DND-41 (cell line): ENCODE measurements around the gene PDE4B.

Experiments
- ATAC-seq: fragments of 200-7000 bp; cut with Tn5 transposase; 3 replicates; pipeline ENCODE4 v1.9.1; 2021; ENCODE audit warnings: low read depth; ENCODE audit not compliant: insufficient read depth
- DNase-seq: peaks from one replicate; pipeline ENCODE4 v3.0.0-alpha.2; 2020
- H2AFZ ChIP-seq: 2 replicates; pipeline ENCODE4 v1.6.0; 2012; ENCODE audit warnings: low read depth, low read length
- H3K27ac ChIP-seq: 2 replicates; pipeline ENCODE4 v1.5.1; 2012; ENCODE audit warnings: low read length, inconsistent platforms
- H3K27me3 ChIP-seq: fragments of 200-600 bp; sonication (generic); 2 replicates; pipeline ENCODE4 v1.6.0; 2012; ENCODE audit warnings: low read length, mild to moderate bottlenecking, inconsistent platforms; ENCODE audit not compliant: insufficient read depth, poor library complexity
- H3K36me3 ChIP-seq: 2 replicates; pipeline ENCODE4 v1.5.1; 2012; ENCODE audit warnings: low read length, inconsistent platforms; ENCODE audit not compliant: insufficient read depth
- H3K4me1 ChIP-seq: 2 replicates; pipeline ENCODE4 v1.5.1; 2012; ENCODE audit warnings: mild to moderate bottlenecking, low read length; ENCODE audit not compliant: insufficient read depth
- H3K4me2 ChIP-seq: 2 replicates; pipeline ENCODE4 v1.6.0; 2012; ENCODE audit warnings: mild to moderate bottlenecking, moderate library complexity, low read length, inconsistent platforms; ENCODE audit not compliant: insufficient read depth
- H3K4me3 ChIP-seq, 2 experiments: fragments of 200-600 bp in 1 of 2; shearing (Covaris generic) in 1 of 2; 2 replicates each; pipeline ENCODE4 v1.5.1; 2012 to 2016; ENCODE audit warnings: inconsistent platforms in 2 of 2, low read length in 2 of 2, mild to moderate bottlenecking in 2 of 2, low read depth in 1 of 2, moderate library complexity in 1 of 2
- H3K79me2 ChIP-seq: 2 replicates; pipeline ENCODE4 v1.6.0; 2012; ENCODE audit warnings: low read length, inconsistent platforms; ENCODE audit not compliant: insufficient read depth
- H3K9ac ChIP-seq: 2 replicates; pipeline ENCODE4 v1.6.0; 2012; ENCODE audit warnings: low read depth, mild to moderate bottlenecking, inconsistent platforms, low read length, moderate library complexity
- H3K9me3 ChIP-seq: 2 replicates; pipeline ENCODE4 v1.5.1; 2012; ENCODE audit warnings: low read length, moderate library complexity, mild to moderate bottlenecking, inconsistent platforms; ENCODE audit not compliant: insufficient read depth, severe bottlenecking
- H4K20me1 ChIP-seq: 2 replicates; pipeline ENCODE4 v1.6.0; 2012; ENCODE audit warnings: low read length; ENCODE audit not compliant: insufficient read depth
- CTCF ChIP-seq: IDR thresholded peaks from 2 replicates; pipeline ENCODE4 v1.5.1; 2012; ENCODE audit warnings: borderline replicate concordance, low read length, moderate library complexity, mild to moderate bottlenecking; ENCODE audit not compliant: poor library complexity, severe bottlenecking; ENCODE audit errors: extremely low read depth
- EZH2 ChIP-seq: IDR thresholded peaks from 3 replicates; pipeline ENCODE4 v1.6.1; 2012; ENCODE audit warnings: borderline replicate concordance, low read depth, mild to moderate bottlenecking, moderate library complexity, low read length, inconsistent platforms; ENCODE audit not compliant: severe bottlenecking

The PDE4B gene

GRCh38 chr1:65991694-65992093 is 199.0 kb downstream of the PDE4B start:
- H4K20me1 ChIP-seq = no peaks in the 10 kb centered on the region
- H3K9me3 ChIP-seq = no peaks in the 10 kb centered on the region
- no peak overlapping the region for H3K9ac ChIP-seq
- H3K79me2 ChIP-seq = no peaks in the 10 kb centered on the region
- TF ChIP-seq EZH2 (no peak), CTCF (no peak)
- ATAC-seq = no peak
- DNase-seq = no peak
- H3K4me2 ChIP-seq = no peak overlapping the region
- no peaks in the 10 kb centered on the region for H3K27me3 ChIP-seq
- H3K36me3 ChIP-seq = no peaks in the 10 kb centered on the region
- no peaks in the 10 kb centered on the region for H3K4me1 ChIP-seq
- no peak overlapping the region for H3K27ac ChIP-seq
- no peak overlapping the region for H3K4me3 ChIP-seq
- H2AFZ ChIP-seq = no peak overlapping the region

GRCh38 chr1:65992165-65992821 is 199.6 kb downstream of the PDE4B start:
- Histone ChIP-seq H3K4me2 (no peak overlapping the region), H3K4me1 (no peaks in the 10 kb centered on the region), H4K20me1 (no peaks in the 10 kb centered on the region), H3K9ac (no peak overlapping the region), H2AFZ (no peak overlapping the region), H3K36me3 (no peaks in the 10 kb centered on the region), H3K27me3 (no peaks in the 10 kb centered on the region), H3K4me3 (no peak overlapping the region), H3K79me2 (no peaks in the 10 kb centered on the region), H3K27ac (no peak overlapping the region), H3K9me3 (no peaks in the 10 kb centered on the region)
- no peak for ATAC-seq
- no peak for TF ChIP-seq CTCF
- TF ChIP-seq EZH2 = no peak
- no peak for DNase-seq

- Histone ChIP-seq H3K4me2 (no peak overlapping the region), H3K27me3 (no peaks in the 10 kb centered on the region), H3K4me1 (no peaks in the 10 kb centered on the region), H2AFZ (no peak overlapping the region), H3K27ac (no peak overlapping the region), H3K36me3 (no peaks in the 10 kb centered on the region), H3K9ac (no peak overlapping the region), H3K79me2 (no peaks in the 10 kb centered on the region), H3K9me3 (no peaks in the 10 kb centered on the region), H3K4me3 (no peak overlapping the region), H4K20me1 (no peaks in the 10 kb centered on the region)
- TF ChIP-seq EZH2 = no peak
- no peak for TF ChIP-seq CTCF
- ATAC-seq = no peak
- DNase-seq = no peak
Measured at GRCh38 chr1:65992831-65993271, 200.2 kb downstream of the PDE4B start.
